ENCODE results near the gene HERC3. TPM values are rescaled to one million over a fixed set of nuclear protein-coding genes. Genes with fewer than 3 reads are reported as not detected.

HERC3 gene
- total RNA-seq, 4 donors from 2014 or later = 29.8 to 48.9 (median 42.4) TPM

GRCh38 chr4:88702782-88703181 is 110.5 kb downstream of the HERC3 start:
- TF ChIP-seq CTCF (IDR thresholded peaks at IDR 0.05; ENCODE audit: low read depth) = no peak

- no peak for TF ChIP-seq CTCF (IDR thresholded peaks at IDR 0.05; ENCODE audit: low read depth)
Measured at GRCh38 chr4:88705223-88705622, 112.9 kb downstream of the HERC3 start.

- no peak for TF ChIP-seq CTCF (IDR thresholded peaks at IDR 0.05; ENCODE audit: low read depth)
Measured at GRCh38 chr4:88705805-88706492, 113.7 kb downstream of the HERC3 start.

- TF ChIP-seq CTCF (IDR thresholded peaks at IDR 0.05; ENCODE audit: low read depth) = no peak
Measured at GRCh38 chr4:88706574-88706973, 114.3 kb downstream of the HERC3 start.

- no peak for TF ChIP-seq CTCF (IDR thresholded peaks at IDR 0.05; ENCODE audit: low read depth)
Measured at GRCh38 chr4:88709989-88710388, 117.7 kb downstream of the HERC3 start.

GRCh38 chr4:88713782-88714181 is 121.5 kb downstream of the HERC3 start:
- TF ChIP-seq CTCF (IDR thresholded peaks at IDR 0.05; ENCODE audit: low read depth) = no peak

- no peak for TF ChIP-seq CTCF (IDR thresholded peaks at IDR 0.05; ENCODE audit: low read depth)
Measured at GRCh38 chr4:88718098-88718497, 125.8 kb downstream of the HERC3 start.

Data from subcutaneous adipose tissue (tissue), 4 donors.